ENCODE measurements around the gene NFIC. TPM values are rescaled to one million over a fixed set of nuclear protein-coding genes. Genes with fewer than 3 reads are reported as not detected.

Gene NFIC
- total RNA-seq, 4 donors from 2014 or later = 55.7 to 84.5 (median 65.5) TPM

GRCh38 chr19:3467437-3468198 is 101.2 kb downstream of the NFIC start:
- no peak for DNase-seq (ENCODE audit: low spot score)

GRCh38 chr19:3468211-3468610 is 101.8 kb downstream of the NFIC start:
- no peak for TF ChIP-seq CTCF (IDR thresholded peaks at IDR 0.05)
- DNase-seq (ENCODE audit: low spot score) = no peak
- ATAC-seq (ENCODE audit: low FRiP score) = no peak

More at GRCh38 chr19:3467437-3468198, 101.2 kb downstream of the NFIC start:
- TF ChIP-seq CTCF (IDR thresholded peaks at IDR 0.05) = no peak
- no peak for ATAC-seq (ENCODE audit: low FRiP score)

- DNase-seq (ENCODE audit: low spot score) (no peak), ATAC-seq (ENCODE audit: low FRiP score) (no peak)
- no peak for TF ChIP-seq CTCF (IDR thresholded peaks at IDR 0.05)
These were observed 103.5 kb downstream of the NFIC start for GRCh38 chr19:3469638-3470499.

GRCh38 chr19:3470500-3471128 is 104.2 kb downstream of the NFIC start:
- ATAC-seq (ENCODE audit: low FRiP score) (no peak), DNase-seq (ENCODE audit: low spot score) (no peak)
- TF ChIP-seq CTCF (IDR thresholded peaks at IDR 0.05) = no peak

GRCh38 chr19:3471954-3472655 is 105.7 kb downstream of the NFIC start:
- peak in 1 of 3 donors; percentile 48 for TF ChIP-seq CTCF (IDR thresholded peaks at IDR 0.05)
- ATAC-seq (ENCODE audit: low FRiP score) = peak; percentile 21
- DNase-seq (ENCODE audit: low spot score) = no peak

- no peak for DNase-seq (ENCODE audit: low spot score)
- TF ChIP-seq CTCF (IDR thresholded peaks at IDR 0.05) = no peak
- no peak for ATAC-seq (ENCODE audit: low FRiP score)
These were observed 107.6 kb downstream of the NFIC start for GRCh38 chr19:3474010-3474409.
